HepG2 (cell line): ENCODE data around the gene SRBD1. TPM values are rescaled to one million over a fixed set of nuclear protein-coding genes. Genes with fewer than 3 reads are reported as not detected.

Experiments
- ARID2 ChIP-seq: sonication (generic); formaldehyde crosslinking; IDR thresholded peaks from 2 replicates; pipeline ENCODE4 v1.8.1; 2022; ENCODE audit warnings: mild to moderate bottlenecking, missing genetic modification reagents, borderline replicate concordance
- HMG20A ChIP-seq: IDR thresholded peaks from 2 replicates; pipeline ENCODE4 v1.6.1; 2016; ENCODE audit warnings: borderline replicate concordance
- JUN ChIP-seq: sonication (generic); formaldehyde crosslinking; IDR thresholded peaks from 2 replicates; pipeline ENCODE4 v1.4.0; 2020; ENCODE audit warnings: mild to moderate bottlenecking, missing genetic modification reagents
- MLLT10 ChIP-seq: sonication (generic); formaldehyde crosslinking; IDR thresholded peaks from 2 replicates; pipeline ENCODE4 v1.4.0; 2020; ENCODE audit warnings: missing genetic modification reagents
- MYNN ChIP-seq: sonication (generic); formaldehyde crosslinking; IDR thresholded peaks from 2 replicates; pipeline ENCODE4 v1.4.0; 2020; ENCODE audit warnings: mild to moderate bottlenecking, low read depth, missing genetic modification reagents
- PRPF4 ChIP-seq: fragments of 200-400 bp; formaldehyde crosslinking; IDR thresholded peaks from 2 replicates; pipeline ENCODE4 v1.6.1; 2016; ENCODE audit warnings: low read length, low read depth; ENCODE audit not compliant: poor library complexity, severe bottlenecking
- RFXANK ChIP-seq: IDR thresholded peaks from 2 replicates; pipeline ENCODE4 v1.6.1; 2016
- RNF2 ChIP-seq: fragments of 450-650 bp; conservative IDR thresholded peaks from 2 replicates; pipeline ENCODE4 v1.6.1; 2016; ENCODE audit warnings: low read depth
- SCMH1 ChIP-seq: sonication (generic); formaldehyde crosslinking; IDR thresholded peaks from 2 replicates; pipeline ENCODE4 v1.9.0; 2021; ENCODE audit warnings: missing genetic modification reagents, mild to moderate bottlenecking, borderline replicate concordance
- TCF12 ChIP-seq, 2 experiments: fragments of 450-650 bp in 1 of 2; sonication (generic) in 1 of 2; formaldehyde crosslinking in 1 of 2; IDR thresholded peaks; 2 replicates each; pipeline versions ENCODE4 v1.6.1 to v1.8.0; 2017 to 2022; ENCODE audit warnings: antibody characterized with exemption in 1 of 2, mild to moderate bottlenecking in 1 of 2, missing genetic modification reagents in 1 of 2, moderate library complexity in 1 of 2
- ZNF3 ChIP-seq: IDR thresholded peaks from 2 replicates; pipeline ENCODE4 v1.7.0; 2017; ENCODE audit warnings: inconsistent platforms
- ZNF572 ChIP-seq: sonication (generic); formaldehyde crosslinking; IDR thresholded peaks from 2 replicates; pipeline ENCODE4 v1.5.1; 2020; ENCODE audit warnings: mild to moderate bottlenecking, missing genetic modification reagents
- ZNF577 ChIP-seq: sonication (generic); formaldehyde crosslinking; IDR thresholded peaks from 2 replicates; pipeline ENCODE4 v1.4.0; 2020; ENCODE audit warnings: mild to moderate bottlenecking, low read depth, missing genetic modification reagents, borderline replicate concordance
- ZNF761 ChIP-seq: sonication (generic); formaldehyde crosslinking; conservative IDR thresholded peaks from 2 replicates; pipeline ENCODE4 v1.4.0; 2020; ENCODE audit warnings: mild to moderate bottlenecking, missing genetic modification reagents
- ZNF792 ChIP-seq: IDR thresholded peaks from 2 replicates; pipeline ENCODE4 v1.6.1; 2016
- polyA plus RNA-seq, 8 experiments: library from polyadenylated mRNA; depleted of rRNA in 3 of 8; stranded (reverse) in 7 of 8; unstranded in 1 of 8; fragments of >200 nt; fragmentation: Illumina TruSeq in 4 of 8; extraction: Trizol in 4 of 8; gene quantifications; 2 replicates each; pipeline versions ENCODE4 v1.2.1 to v1.2.3, GENCODE V29; 2011 to 2016; ENCODE audit warnings: low read depth in 4 of 8, missing spikeins in 1 of 8, mixed read lengths in 1 of 8; ENCODE audit not compliant: insufficient read depth in 1 of 8
- total RNA-seq, 5 experiments: library from RNA; depleted of rRNA; stranded (reverse); fragments of >200 nt; fragmentation: Illumina TruSeq; extraction: Trizol; gene quantifications; 2 replicates each; pipeline ENCODE4 v1.2.3, GENCODE V29; 2016; ENCODE audit warnings: low read depth in 1 of 5
- TF ChIP-seq, protein P1 (sequence below), 2 experiments: sonication (generic) in 1 of 2; formaldehyde crosslinking in 1 of 2; IDR thresholded peaks; 2 replicates each; pipeline versions ENCODE4 v1.4.0 to v1.6.1; 2016 to 2020; ENCODE audit warnings: borderline replicate concordance in 1 of 2, low read depth in 1 of 2, mild to moderate bottlenecking in 1 of 2, missing genetic modification reagents in 1 of 2
- TF ChIP-seq, protein P2 (sequence below): sonication (generic); formaldehyde crosslinking; IDR thresholded peaks from 2 replicates; pipeline ENCODE4 v1.8.1; 2023; ENCODE audit warnings: mild to moderate bottlenecking, moderate library complexity, missing genetic modification reagents
- TF ChIP-seq, protein P3 (sequence below): IDR thresholded peaks from 2 replicates; pipeline ENCODE4 v1.6.1; 2018; ENCODE audit warnings: missing genetic modification reagents, mild to moderate bottlenecking, missing compliant biosample characterization
- TF ChIP-seq, protein P4 (sequence below): IDR thresholded peaks from 2 replicates; pipeline ENCODE4 v1.6.1; 2018; ENCODE audit warnings: missing genetic modification reagents
- TF ChIP-seq, protein P5 (sequence below): sonication (generic); formaldehyde crosslinking; IDR thresholded peaks from 2 replicates; pipeline ENCODE4 v1.4.0; 2020; ENCODE audit warnings: missing genetic modification reagents, mild to moderate bottlenecking, borderline replicate concordance

The SRBD1 gene
- total and polyA plus RNA-seq, 2 of the 13 experiments (the other 11 are each of a cell fraction or from before 2014, with no cell fraction given) = 3.2 to 23.9 TPM

DNA sequence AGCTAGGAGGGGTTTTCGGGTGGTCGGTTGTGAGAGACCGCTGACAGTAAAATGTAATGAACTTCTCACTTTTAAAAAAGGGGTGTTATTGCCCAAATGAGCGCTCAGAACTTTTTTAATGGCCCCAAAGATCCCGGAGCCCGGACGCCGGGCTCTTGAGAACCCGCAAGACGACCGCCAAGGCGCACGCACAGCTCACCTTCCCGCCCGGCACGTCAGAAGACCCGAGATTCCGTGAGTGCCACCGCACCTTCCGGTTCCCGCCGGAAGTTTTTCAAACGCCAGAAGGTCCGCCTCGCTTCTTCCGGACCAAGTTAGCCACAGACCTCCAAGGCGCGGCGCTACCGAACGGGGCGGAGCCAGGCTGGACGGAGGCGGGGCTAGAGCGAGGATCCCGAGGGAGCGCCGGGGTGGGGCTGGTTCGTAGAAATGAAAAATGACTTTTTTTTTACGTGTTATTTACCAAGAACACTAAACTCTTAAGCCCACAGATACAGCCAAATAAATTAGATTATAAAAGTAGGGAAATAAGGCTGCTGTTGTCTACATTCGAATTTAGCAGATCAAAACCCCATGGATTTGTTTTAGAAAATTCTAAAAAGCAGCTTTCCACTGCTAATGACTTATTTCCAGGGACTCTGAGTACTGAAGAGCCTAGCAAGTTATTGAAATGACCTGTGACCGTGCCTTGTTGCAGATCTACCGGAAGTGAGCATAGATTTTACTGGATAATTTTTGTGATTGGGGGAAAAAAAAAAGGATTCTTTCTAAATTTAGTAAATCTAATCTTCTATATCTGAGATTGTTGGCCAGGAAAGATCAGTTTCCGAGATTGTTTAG is at the start of gene SRBD1 (continued):
- TF ChIP-seq, protein P1, sequence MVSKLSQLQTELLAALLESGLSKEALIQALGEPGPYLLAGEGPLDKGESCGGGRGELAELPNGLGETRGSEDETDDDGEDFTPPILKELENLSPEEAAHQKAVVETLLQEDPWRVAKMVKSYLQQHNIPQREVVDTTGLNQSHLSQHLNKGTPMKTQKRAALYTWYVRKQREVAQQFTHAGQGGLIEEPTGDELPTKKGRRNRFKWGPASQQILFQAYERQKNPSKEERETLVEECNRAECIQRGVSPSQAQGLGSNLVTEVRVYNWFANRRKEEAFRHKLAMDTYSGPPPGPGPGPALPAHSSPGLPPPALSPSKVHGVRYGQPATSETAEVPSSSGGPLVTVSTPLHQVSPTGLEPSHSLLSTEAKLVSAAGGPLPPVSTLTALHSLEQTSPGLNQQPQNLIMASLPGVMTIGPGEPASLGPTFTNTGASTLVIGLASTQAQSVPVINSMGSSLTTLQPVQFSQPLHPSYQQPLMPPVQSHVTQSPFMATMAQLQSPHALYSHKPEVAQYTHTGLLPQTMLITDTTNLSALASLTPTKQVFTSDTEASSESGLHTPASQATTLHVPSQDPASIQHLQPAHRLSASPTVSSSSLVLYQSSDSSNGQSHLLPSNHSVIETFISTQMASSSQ (IDR thresholded peaks at IDR 0.05; ENCODE audit: low read depth) = no peak
- TF ChIP-seq, protein P1 (CRISPR knock-in tag; IDR thresholded peaks at IDR 0.05; ENCODE audit: borderline replicate concordance) = peak; percentile 26; the same call in 1 of the 2 replicates
- TF ChIP-seq ARID2 (CRISPR knock-in tag) = 0 out of 2 replicates have a peak, but pooled peaks have one; percentile 9
- TF ChIP-seq ZNF3 (CRISPR knock-in tag) = no peak
- TF ChIP-seq HMG20A (CRISPR knock-in tag) = no peak; the same call in 1 of the 2 replicates
- TF ChIP-seq, protein P2, sequence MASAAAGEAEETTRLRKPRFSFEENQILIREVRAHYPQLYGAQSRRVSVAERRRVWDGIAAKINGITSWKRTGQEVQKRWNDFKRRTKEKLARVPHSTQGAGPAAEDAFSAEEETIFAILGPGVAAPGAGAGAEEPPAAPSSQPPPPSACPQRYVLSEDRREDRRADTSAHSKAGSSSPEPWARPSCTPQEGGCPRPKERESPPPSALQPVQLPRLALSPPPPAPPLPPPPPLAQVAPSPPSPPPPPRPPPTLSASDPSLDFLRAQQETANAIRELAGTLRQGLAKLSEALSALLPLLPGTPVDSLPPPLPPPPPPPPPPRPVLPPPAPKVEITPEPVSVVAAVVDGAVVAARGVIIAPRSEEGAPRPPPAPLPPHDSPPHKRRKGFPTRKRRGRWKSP = no peak
- TF ChIP-seq, protein P3, sequence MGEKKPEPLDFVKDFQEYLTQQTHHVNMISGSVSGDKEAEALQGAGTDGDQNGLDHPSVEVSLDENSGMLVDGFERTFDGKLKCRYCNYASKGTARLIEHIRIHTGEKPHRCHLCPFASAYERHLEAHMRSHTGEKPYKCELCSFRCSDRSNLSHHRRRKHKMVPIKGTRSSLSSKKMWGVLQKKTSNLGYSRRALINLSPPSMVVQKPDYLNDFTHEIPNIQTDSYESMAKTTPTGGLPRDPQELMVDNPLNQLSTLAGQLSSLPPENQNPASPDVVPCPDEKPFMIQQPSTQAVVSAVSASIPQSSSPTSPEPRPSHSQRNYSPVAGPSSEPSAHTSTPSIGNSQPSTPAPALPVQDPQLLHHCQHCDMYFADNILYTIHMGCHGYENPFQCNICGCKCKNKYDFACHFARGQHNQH (CRISPR knock-in tag) = peak; percentile 67
- TF ChIP-seq, protein P4, sequence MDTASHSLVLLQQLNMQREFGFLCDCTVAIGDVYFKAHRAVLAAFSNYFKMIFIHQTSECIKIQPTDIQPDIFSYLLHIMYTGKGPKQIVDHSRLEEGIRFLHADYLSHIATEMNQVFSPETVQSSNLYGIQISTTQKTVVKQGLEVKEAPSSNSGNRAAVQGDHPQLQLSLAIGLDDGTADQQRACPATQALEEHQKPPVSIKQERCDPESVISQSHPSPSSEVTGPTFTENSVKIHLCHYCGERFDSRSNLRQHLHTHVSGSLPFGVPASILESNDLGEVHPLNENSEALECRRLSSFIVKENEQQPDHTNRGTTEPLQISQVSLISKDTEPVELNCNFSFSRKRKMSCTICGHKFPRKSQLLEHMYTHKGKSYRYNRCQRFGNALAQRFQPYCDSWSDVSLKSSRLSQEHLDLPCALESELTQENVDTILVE (CRISPR knock-in tag) = peak; percentile 77
- 0 out of 2 replicates have a peak, but pooled peaks have one; percentile 58 for TF ChIP-seq ZNF572 (CRISPR knock-in tag)
- no peak for TF ChIP-seq PRPF4
- TF ChIP-seq ZNF792 = peak; percentile 63; the same call in 1 of the 2 replicates
- TF ChIP-seq SCMH1 (CRISPR knock-in tag) = no peak
- no peak for TF ChIP-seq JUN (CRISPR knock-in tag)
- TF ChIP-seq ZNF761 (CRISPR knock-in tag) = no peak
- TF ChIP-seq, protein P5, sequence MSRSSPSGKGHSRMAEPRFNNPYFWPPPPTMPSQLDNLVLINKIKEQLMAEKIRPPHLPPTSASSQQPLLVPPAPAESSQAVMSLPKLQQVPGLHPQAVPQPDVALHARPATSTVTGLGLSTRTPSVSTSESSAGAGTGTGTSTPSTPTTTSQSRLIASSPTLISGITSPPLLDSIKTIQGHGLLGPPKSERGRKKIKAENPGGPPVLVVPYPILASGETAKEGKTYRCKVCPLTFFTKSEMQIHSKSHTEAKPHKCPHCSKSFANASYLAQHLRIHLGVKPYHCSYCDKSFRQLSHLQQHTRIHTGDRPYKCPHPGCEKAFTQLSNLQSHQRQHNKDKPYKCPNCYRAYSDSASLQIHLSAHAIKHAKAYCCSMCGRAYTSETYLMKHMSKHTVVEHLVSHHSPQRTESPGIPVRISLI (CRISPR knock-in tag) = peak; percentile 11; the same call in 1 of the 2 replicates
- no peak for TF ChIP-seq RNF2
- no peak for TF ChIP-seq RFXANK (CRISPR knock-in tag)
- TF ChIP-seq ZNF577 (CRISPR knock-in tag) = no peak
- TF ChIP-seq MLLT10 (CRISPR knock-in tag) = no peak
- no peak for TF ChIP-seq TCF12 (IDR thresholded peaks at IDR 0.05)
- TF ChIP-seq TCF12 (CRISPR knock-in tag; IDR thresholded peaks at IDR 0.05) = peak; percentile 50; the same call in 1 of the 2 replicates
- TF ChIP-seq MYNN (CRISPR knock-in tag) = no peak
